Tibial nerve (tissue), 4 donors: ENCODE data around the gene AKAIN1. TPM values are rescaled to one million over a fixed set of nuclear protein-coding genes. Genes with fewer than 3 reads are reported as not detected.

Experiments used
- DNase-seq, 2 donors: peaks; one replicate each; pipeline ENCODE4 v3.0.0-alpha.2; 2019; ENCODE audit warnings: low spot score in 2 of 2
- H3K27ac ChIP-seq, 4 donors: fragments of 200-600 bp; sonication (generic) in 3 of 4; one replicate each; pipeline ENCODE4 v1.5.1; 2017 to 2019; ENCODE audit warnings: mild to moderate bottlenecking in 1 of 4
- H3K27me3 ChIP-seq, 2 donors: fragments of 200-600 bp; sonication (generic) in 1 of 2; one replicate each; pipeline versions ENCODE4 v1.5.1 to v1.6.0; 2017 to 2019
- H3K36me3 ChIP-seq, 3 donors: fragments of 200-600 bp; sonication (generic); one replicate each; pipeline ENCODE4 v1.5.1; 2018 to 2019
- H3K4me1 ChIP-seq, 4 donors: fragments of 200-600 bp; sonication (generic) in 3 of 4; one replicate each; pipeline ENCODE4 v1.5.1; 2017 to 2019
- H3K4me3 ChIP-seq, 4 donors: fragments of 200-600 bp; sonication (generic) in 3 of 4; one replicate each; pipeline ENCODE4 v1.5.1; 2017 to 2019; ENCODE audit warnings: mild to moderate bottlenecking in 1 of 4, moderate library complexity in 1 of 4
- H3K9me3 ChIP-seq, 4 donors: fragments of 200-600 bp; sonication (generic) in 3 of 4; one replicate each; pipeline ENCODE4 v1.5.1; 2017 to 2019
- EP300 ChIP-seq, 2 donors: sonication (generic); formaldehyde crosslinking; IDR thresholded peaks; one replicate each; pipeline ENCODE4 v1.6.1; 2017; ENCODE audit warnings: antibody characterized with exemption in 2 of 2, mild to moderate bottlenecking in 1 of 2
- POLR2A ChIP-seq, 2 donors: fragments of 450-650 bp; IDR thresholded peaks; one replicate each; pipeline ENCODE4 v1.6.1; 2017; ENCODE audit warnings: antibody characterized with exemption in 2 of 2, mild to moderate bottlenecking in 2 of 2, moderate library complexity in 2 of 2
- WGBS, 2 donors: methylation state at CpG; one replicate each; pipeline ENCODE4 v1.1.5; 2018; 5-methylcytosine and 5-hydroxymethylcytosine counted together
- total RNA-seq, 4 donors: library from RNA; depleted of rRNA; stranded (reverse); fragments of >200 nt; gene quantifications; one replicate each; pipeline ENCODE4 v1.1.0, GENCODE V29; 2016
- TF ChIP-seq, protein P1 (sequence below), 5 experiments: fragments of 200-600 bp in 3 of 5; fragments of 450-650 bp in 2 of 5; sonication (generic) in 3 of 5; IDR thresholded peaks; one replicate each; pipeline ENCODE4 v1.5.1; 2016 to 2019; ENCODE audit warnings: antibody characterized with exemption in 5 of 5, mild to moderate bottlenecking in 3 of 5, moderate library complexity in 2 of 5

AKAIN1 gene
- total RNA-seq, 4 donors from 2014 or later, result not detected

DNA sequence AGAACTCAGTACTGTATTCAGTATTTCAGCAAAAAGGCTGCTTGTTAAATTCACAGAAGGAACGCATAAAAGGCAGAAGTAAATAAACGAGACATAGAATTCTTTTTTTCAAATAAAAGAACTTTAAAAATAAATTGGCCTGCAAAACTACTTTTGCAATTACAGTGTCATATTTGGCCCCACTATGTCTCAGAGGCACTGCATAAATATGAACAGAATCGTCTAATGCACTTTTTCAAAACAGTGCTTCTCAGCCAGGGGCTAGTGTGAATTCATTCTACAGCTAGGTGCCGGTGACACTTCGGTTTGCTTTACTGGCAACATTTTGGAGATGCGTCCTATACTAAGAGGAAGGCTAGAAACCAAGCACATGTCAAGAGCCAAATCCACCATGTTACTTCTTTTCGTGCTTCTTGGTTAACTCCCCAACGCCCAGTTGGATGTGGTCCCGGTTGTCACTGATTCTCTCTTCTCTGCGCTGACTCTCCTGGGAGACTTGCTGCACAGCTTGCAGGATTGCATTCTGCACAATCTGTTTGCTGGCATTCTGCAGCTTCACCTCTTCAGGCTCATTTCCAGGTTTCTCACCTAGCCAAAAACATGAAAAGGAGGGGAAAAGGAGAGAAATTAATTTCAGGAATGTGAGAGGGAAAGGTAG lies 51.8 kb downstream of the AKAIN1 start:
- Histone ChIP-seq H3K27ac (no peak overlapping the region), H3K9me3 (no peaks in the 10 kb centered on the region), H3K4me1 (peaks cover 0 to 3% (median 0%) of the 10 kb centered on the region in 4 donors), H3K36me3 (no peaks in the 10 kb centered on the region), H3K27me3 (no peaks in the 10 kb centered on the region), H3K4me3 (no peak overlapping the region)
- no peak for DNase-seq
- WGBS, 2 donors, result 70 to 71% methylated on average over 10 of the region's 10 CpGs
- TF ChIP-seq, protein P1, sequence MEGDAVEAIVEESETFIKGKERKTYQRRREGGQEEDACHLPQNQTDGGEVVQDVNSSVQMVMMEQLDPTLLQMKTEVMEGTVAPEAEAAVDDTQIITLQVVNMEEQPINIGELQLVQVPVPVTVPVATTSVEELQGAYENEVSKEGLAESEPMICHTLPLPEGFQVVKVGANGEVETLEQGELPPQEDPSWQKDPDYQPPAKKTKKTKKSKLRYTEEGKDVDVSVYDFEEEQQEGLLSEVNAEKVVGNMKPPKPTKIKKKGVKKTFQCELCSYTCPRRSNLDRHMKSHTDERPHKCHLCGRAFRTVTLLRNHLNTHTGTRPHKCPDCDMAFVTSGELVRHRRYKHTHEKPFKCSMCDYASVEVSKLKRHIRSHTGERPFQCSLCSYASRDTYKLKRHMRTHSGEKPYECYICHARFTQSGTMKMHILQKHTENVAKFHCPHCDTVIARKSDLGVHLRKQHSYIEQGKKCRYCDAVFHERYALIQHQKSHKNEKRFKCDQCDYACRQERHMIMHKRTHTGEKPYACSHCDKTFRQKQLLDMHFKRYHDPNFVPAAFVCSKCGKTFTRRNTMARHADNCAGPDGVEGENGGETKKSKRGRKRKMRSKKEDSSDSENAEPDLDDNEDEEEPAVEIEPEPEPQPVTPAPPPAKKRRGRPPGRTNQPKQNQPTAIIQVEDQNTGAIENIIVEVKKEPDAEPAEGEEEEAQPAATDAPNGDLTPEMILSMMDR (IDR thresholded peaks at IDR 0.05), result no peak
- no peak for TF ChIP-seq EP300 (IDR thresholded peaks at IDR 0.05)
- no peak for TF ChIP-seq POLR2A (IDR thresholded peaks at IDR 0.05)

DNA sequence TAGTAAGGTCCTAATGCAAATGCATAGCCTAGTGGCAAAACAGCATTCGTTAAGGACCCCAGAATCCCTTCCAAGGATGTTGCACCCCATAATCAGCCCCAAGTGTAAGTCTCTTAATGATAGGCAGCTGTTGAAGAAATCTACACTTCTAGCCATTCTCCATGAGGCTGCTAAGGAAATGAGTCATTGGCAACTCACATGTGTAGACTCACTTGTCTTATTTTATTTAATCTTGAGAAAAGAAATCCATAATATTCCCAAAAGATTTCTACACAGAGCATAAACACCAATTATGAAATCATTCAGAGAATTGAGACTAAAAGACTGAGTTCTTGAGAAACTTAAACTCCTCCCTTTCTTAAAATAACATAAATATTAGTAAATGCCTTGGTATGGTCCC lies 52.4 kb downstream of the AKAIN1 start:
- no peaks in the 10 kb centered on the region for H3K9me3 ChIP-seq
- H3K4me1 ChIP-seq, result peaks cover 0 to 3% (median 0%) of the 10 kb centered on the region in 4 donors
- no peak overlapping the region for H3K4me3 ChIP-seq
- 48 to 61% methylated on average over 1 of the region's 1 CpG for WGBS, 2 donors
- no peak overlapping the region for H3K27ac ChIP-seq
- TF ChIP-seq, protein P1 (IDR thresholded peaks at IDR 0.05), result no peak
- no peak for TF ChIP-seq EP300 (IDR thresholded peaks at IDR 0.05)
- TF ChIP-seq POLR2A (IDR thresholded peaks at IDR 0.05), result no peak
- no peaks in the 10 kb centered on the region for H3K27me3 ChIP-seq
- DNase-seq, result no peak
- H3K36me3 ChIP-seq, result no peaks in the 10 kb centered on the region

DNA sequence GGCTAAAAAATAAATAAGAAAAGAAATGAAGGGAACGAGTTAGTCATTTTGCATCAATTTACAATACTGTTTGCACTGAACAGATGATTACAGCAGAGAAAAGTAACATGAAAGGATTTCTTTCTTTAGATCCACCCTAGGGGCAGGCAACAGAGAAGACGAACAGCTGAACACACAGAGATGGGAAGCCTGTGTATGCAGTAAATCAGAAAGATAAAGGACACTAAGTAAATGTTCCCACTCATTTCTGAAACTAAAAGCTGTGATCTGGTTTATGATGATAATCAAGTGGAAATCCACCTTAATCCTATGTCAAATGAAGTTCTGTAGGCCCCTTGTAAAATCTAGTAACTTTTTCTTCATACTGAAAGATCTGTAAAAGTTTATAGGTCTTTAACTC lies 54.2 kb downstream of the AKAIN1 start:
- TF ChIP-seq, protein P1 (IDR thresholded peaks at IDR 0.05), result no peak
- TF ChIP-seq POLR2A (IDR thresholded peaks at IDR 0.05), result no peak
- TF ChIP-seq EP300 (IDR thresholded peaks at IDR 0.05), result no peak
- no peaks in the 10 kb centered on the region for H3K9me3 ChIP-seq
- no peaks in the 10 kb centered on the region for H3K27me3 ChIP-seq
- no peak for DNase-seq
- no peak overlapping the region for H3K27ac ChIP-seq
- no peak overlapping the region for H3K4me3 ChIP-seq
- H3K36me3 ChIP-seq, result no peaks in the 10 kb centered on the region
- WGBS, 2 donors, result 18 to 34% methylated on average over 2 of the region's 2 CpGs
- H3K4me1 ChIP-seq, result peaks cover 0 to 3% (median 0%) of the 10 kb centered on the region in 4 donors

- TF ChIP-seq EP300 (IDR thresholded peaks at IDR 0.05) (no peak), POLR2A (IDR thresholded peaks at IDR 0.05) (no peak)
- TF ChIP-seq, protein P1 (IDR thresholded peaks at IDR 0.05), result no peak
- 50 to 53% methylated on average over 4 of the region's 4 CpGs for WGBS, 2 donors
- Histone ChIP-seq H3K27me3 (no peaks in the 10 kb centered on the region), H3K9me3 (no peaks in the 10 kb centered on the region), H3K36me3 (no peaks in the 10 kb centered on the region), H3K4me1 (peaks cover 0 to 3% (median 0%) of the 10 kb centered on the region in 4 donors), H3K4me3 (no peak overlapping the region), H3K27ac (no peak overlapping the region)
- no peak for DNase-seq
Measured at GRCh38 chr18:5142131-5142530, 54.9 kb downstream of the AKAIN1 start.

DNA sequence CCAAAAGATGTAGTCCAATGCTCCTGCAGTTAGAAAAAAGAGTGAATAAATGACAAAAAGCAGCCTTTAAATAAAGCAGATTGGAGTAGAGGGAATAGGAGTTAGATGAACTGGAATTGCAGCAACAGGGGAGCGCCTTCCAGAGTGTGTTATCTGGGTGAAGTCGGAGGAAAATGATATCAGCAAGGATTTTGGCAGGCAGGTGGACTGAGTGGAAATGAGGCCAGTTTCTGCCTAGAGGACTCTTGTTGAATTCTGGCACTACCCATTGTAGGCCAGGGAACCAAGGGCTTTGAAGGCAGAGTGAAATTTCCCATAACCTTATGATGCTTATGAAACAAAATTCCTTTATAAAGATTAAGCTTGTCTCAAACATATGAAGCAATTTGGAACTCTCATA lies 59.8 kb downstream of the AKAIN1 start:
- no peaks in the 10 kb centered on the region for H3K36me3 ChIP-seq
- no peak overlapping the region for H3K4me3 ChIP-seq
- TF ChIP-seq, protein P1 (IDR thresholded peaks at IDR 0.05), result no peak
- TF ChIP-seq EP300 (IDR thresholded peaks at IDR 0.05) (no peak), POLR2A (IDR thresholded peaks at IDR 0.05) (no peak)
- H3K9me3 ChIP-seq, result no peaks in the 10 kb centered on the region
- H3K4me1 ChIP-seq, result no peaks in the 10 kb centered on the region
- DNase-seq, result no peak
- H3K27me3 ChIP-seq, result no peaks in the 10 kb centered on the region
- WGBS, 2 donors, result 88 to 96% methylated on average over 2 of the region's 2 CpGs
- H3K27ac ChIP-seq, result no peak overlapping the region
